A549 (cell line): ENCODE measurements around the gene ZNF750. TPM values are rescaled to one million over a fixed set of nuclear protein-coding genes. Genes with fewer than 3 reads are reported as not detected.

Experiments used
- ATAC-seq, 2 experiments: fragments of 200-7000 bp in 1 of 2; fragments of >200 bp in 1 of 2; cut with Nextera tagmentation in 1 of 2; cut with Tn5 transposase in 1 of 2; 3 replicates each; pipeline versions ENCODE4 v1.8.0 to v1.9.1; 2018 to 2020; ENCODE audit warnings: mild to moderate bottlenecking in 1 of 2, moderate library complexity in 1 of 2
- CTCF ChIA-PET: fragments of 300-600 bp; sonication (Branson Sonifier 250); formaldehyde crosslinking; extraction: SDS; loops from one replicate; lab custom pipeline; 2021; ENCODE audit warnings: antibody characterized with exemption, inconsistent platforms; lab: Yijun Ruan, JAX
- POLR2A ChIA-PET: fragments of 350-600 bp; formaldehyde crosslinking; extraction: SDS; loops from one replicate; lab custom pipeline; 2021; ENCODE audit warnings: antibody characterized with exemption, inconsistent platforms; lab: Yijun Ruan, JAX
- DNase-seq, 2 experiments: peaks; one replicate each; pipeline versions ENCODE4 v3.0.0 to v3.0.0-alpha.2; 2011 to 2016; ENCODE audit warnings: low read depth in 1 of 2, low spot score in 1 of 2
- FAIRE-seq: peaks from 2 replicates; lab custom pipeline; 2011; peaks lifted over from hg19 to GRCh38; lab: Jason Lieb, UNC
- H3K27ac ChIP-seq, 2 experiments: fragments of >200 bp; sonication (Bioruptor Twin); formaldehyde crosslinking; 3 replicates each; pipeline ENCODE4 v1.5.1; 2016 to 2017
- H3K4me1 ChIP-seq: fragments of >200 bp; sonication (Bioruptor Twin); formaldehyde crosslinking; 3 replicates; pipeline ENCODE4 v1.6.1; 2016
- H3K4me2 ChIP-seq: fragments of >200 bp; sonication (Bioruptor Twin); formaldehyde crosslinking; 3 replicates; pipeline ENCODE4 v1.6.1; 2016
- H3K4me3 ChIP-seq: fragments of >200 bp; sonication (Bioruptor Twin); formaldehyde crosslinking; 3 replicates; pipeline ENCODE4 v1.5.1; 2016
- H3K9me3 ChIP-seq: fragments of >200 bp; sonication (Bioruptor Twin); formaldehyde crosslinking; 3 replicates; pipeline ENCODE4 v1.6.1; 2016
- CEBPB ChIP-seq, 2 experiments: fragments of >200 bp in 1 of 2; sonication (Bioruptor Twin) in 1 of 2; formaldehyde crosslinking in 1 of 2; IDR thresholded peaks; 2 replicates each; pipeline ENCODE4 v1.6.1; 2012 to 2016
- EHMT2 ChIP-seq: fragments of 200-600 bp; sonication (generic); IDR thresholded peaks from 2 replicates; pipeline ENCODE4 v1.6.1; 2016; ENCODE audit warnings: antibody characterized with exemption, low read depth, mild to moderate bottlenecking, moderate library complexity
- ESRRA ChIP-seq: fragments of 150-350 bp; IDR thresholded peaks from 2 replicates; pipeline ENCODE4 v1.6.1; 2014; ENCODE audit warnings: mild to moderate bottlenecking, low read length, borderline replicate concordance
- FOXS1 ChIP-seq: fragments of 250-450 bp; sonication (Bioruptor Pico); IDR thresholded peaks from 2 replicates; pipeline ENCODE4 v1.5.0; 2020; ENCODE audit warnings: mild to moderate bottlenecking, moderate library complexity
- GATA3 ChIP-seq: IDR thresholded peaks from 2 replicates; pipeline ENCODE4 v1.6.1; 2012; ENCODE audit warnings: borderline replicate concordance
- HDAC2 ChIP-seq: fragments of 200-600 bp; sonication (generic); IDR thresholded peaks from 2 replicates; pipeline ENCODE4 v1.6.1; 2016
- JUN ChIP-seq, 2 experiments: fragments of >200 bp; sonication (Bioruptor Twin); formaldehyde crosslinking; IDR thresholded peaks; 2 replicates in 1 of 2; 3 replicates in 1 of 2; pipeline ENCODE4 v1.6.1; 2016 to 2017
- KDM1A ChIP-seq: fragments of 200-600 bp; sonication (generic); IDR thresholded peaks from 2 replicates; pipeline ENCODE4 v1.6.1; 2016; ENCODE audit warnings: low read depth, mild to moderate bottlenecking
- MAZ ChIP-seq: fragments of 150-350 bp; IDR thresholded peaks from 2 replicates; pipeline ENCODE4 v1.6.1; 2014; ENCODE audit warnings: antibody characterized with exemption, low read depth, low read length, borderline replicate concordance
- PHF8 ChIP-seq: fragments of 200-600 bp; sonication (generic); IDR thresholded peaks from 2 replicates; pipeline ENCODE4 v1.6.1; 2016; ENCODE audit warnings: low read depth, mild to moderate bottlenecking, antibody characterized with exemption, moderate library complexity, borderline replicate concordance
- RFX5 ChIP-seq: fragments of 450-650 bp; IDR thresholded peaks from 2 replicates; pipeline ENCODE4 v1.7.1; 2014; ENCODE audit warnings: antibody characterized with exemption, mild to moderate bottlenecking, moderate library complexity
- TFCP2L1 ChIP-seq: fragments of 250-450 bp; sonication (Bioruptor Pico); IDR thresholded peaks from 2 replicates; pipeline ENCODE4 v1.5.0; 2021; ENCODE audit warnings: mild to moderate bottlenecking
- WGBS: methylation state at CpG from one replicate; pipeline ENCODE4 v1.1.6; 2017; ENCODE audit errors: missing lambda C conversion rate; 5-methylcytosine and 5-hydroxymethylcytosine counted together
- polyA plus RNA-seq, 4 experiments: library from polyadenylated mRNA; depleted of rRNA in 3 of 4; stranded (reverse); fragments of >200 nt; fragmentation: RNase III in 1 of 4; extraction: RNeasy Plus Mini Kit Qiagen cat#74134 plus additional on column Dnase treatment in 1 of 4; gene quantifications; 2 replicates in 3 of 4; 3 replicates in 1 of 4; pipeline ENCODE4 v1.2.3, GENCODE V29; 2011 to 2017
- TF ChIP-seq, protein P1 (sequence below): fragments of >200 bp; sonication (Bioruptor Twin); formaldehyde crosslinking; IDR thresholded peaks from 3 replicates; pipeline ENCODE4 v1.5.1; 2016
- TF ChIP-seq, protein P2 (sequence below): fragments of 450-650 bp; IDR thresholded peaks from 2 replicates; pipeline ENCODE4 v1.6.1; 2014; ENCODE audit warnings: antibody characterized with exemption
- TF ChIP-seq, protein P3 (sequence below): fragments of 200-600 bp; sonication (generic); IDR thresholded peaks from 2 replicates; pipeline ENCODE4 v1.6.1; 2016; ENCODE audit warnings: antibody characterized with exemption, mild to moderate bottlenecking, moderate library complexity
- TF ChIP-seq, protein P4 (sequence below): fragments of >200 bp; sonication (Bioruptor Twin); formaldehyde crosslinking; IDR thresholded peaks from 3 replicates; pipeline ENCODE4 v1.6.1; 2016
- TF ChIP-seq, protein P5 (sequence below): IDR thresholded peaks from 2 replicates; pipeline ENCODE4 v1.6.1; 2012
- TF ChIP-seq, protein P6 (sequence below): fragments of 150-350 bp; IDR thresholded peaks from 2 replicates; pipeline ENCODE4 v1.6.1; 2014; ENCODE audit warnings: low read depth, mild to moderate bottlenecking, low read length

ZNF750 gene
- polyA plus RNA-seq, 2 of the 4 experiments (the other 2 are of a cell fraction), result not detected

DNA sequence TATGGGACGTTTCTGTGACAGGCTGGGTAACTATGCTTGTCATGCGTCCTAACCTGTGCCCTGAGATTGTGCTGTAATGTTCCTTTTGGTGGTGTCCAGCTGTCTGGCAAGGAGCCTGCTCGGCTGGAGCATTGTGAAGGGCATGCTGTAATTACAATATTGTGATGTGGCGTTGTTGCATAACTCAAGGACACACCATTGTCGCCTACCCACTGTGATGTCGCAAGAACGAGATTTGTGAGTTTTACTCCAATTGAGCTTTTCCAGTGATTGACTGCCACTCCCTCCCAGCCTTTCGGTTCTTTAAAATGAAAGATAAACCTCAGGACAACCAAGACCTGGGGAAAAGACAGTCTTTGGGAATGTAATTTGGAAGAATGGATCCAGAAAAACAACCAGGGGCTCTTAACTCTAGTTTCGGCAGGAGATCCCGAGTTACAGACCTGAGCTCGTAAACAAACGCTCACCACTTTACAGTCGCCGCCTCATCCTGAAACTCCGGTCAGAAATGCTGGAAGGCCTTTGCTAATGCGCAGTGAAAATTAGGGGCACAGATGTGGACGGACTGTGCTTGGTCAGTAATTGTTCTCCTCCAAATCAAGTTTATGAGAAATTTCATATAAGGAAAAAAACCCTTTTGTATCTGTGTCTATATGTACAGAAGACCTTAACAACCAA is 1.3 kb downstream of the ZNF750 start:
- DNase-seq (no peak), FAIRE-seq (no peak), ATAC-seq (no peak)
- 87% methylated on average over 17 of the region's 17 CpGs for WGBS
- TF ChIP-seq EHMT2, result no peak
- TF ChIP-seq, protein P1, sequence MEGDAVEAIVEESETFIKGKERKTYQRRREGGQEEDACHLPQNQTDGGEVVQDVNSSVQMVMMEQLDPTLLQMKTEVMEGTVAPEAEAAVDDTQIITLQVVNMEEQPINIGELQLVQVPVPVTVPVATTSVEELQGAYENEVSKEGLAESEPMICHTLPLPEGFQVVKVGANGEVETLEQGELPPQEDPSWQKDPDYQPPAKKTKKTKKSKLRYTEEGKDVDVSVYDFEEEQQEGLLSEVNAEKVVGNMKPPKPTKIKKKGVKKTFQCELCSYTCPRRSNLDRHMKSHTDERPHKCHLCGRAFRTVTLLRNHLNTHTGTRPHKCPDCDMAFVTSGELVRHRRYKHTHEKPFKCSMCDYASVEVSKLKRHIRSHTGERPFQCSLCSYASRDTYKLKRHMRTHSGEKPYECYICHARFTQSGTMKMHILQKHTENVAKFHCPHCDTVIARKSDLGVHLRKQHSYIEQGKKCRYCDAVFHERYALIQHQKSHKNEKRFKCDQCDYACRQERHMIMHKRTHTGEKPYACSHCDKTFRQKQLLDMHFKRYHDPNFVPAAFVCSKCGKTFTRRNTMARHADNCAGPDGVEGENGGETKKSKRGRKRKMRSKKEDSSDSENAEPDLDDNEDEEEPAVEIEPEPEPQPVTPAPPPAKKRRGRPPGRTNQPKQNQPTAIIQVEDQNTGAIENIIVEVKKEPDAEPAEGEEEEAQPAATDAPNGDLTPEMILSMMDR, result no peak
- TF ChIP-seq CEBPB (IDR thresholded peaks at IDR 0.05), result peak; percentile 34 to 78; a peak in 2 of 4 replicates
- TF ChIP-seq, protein P2, sequence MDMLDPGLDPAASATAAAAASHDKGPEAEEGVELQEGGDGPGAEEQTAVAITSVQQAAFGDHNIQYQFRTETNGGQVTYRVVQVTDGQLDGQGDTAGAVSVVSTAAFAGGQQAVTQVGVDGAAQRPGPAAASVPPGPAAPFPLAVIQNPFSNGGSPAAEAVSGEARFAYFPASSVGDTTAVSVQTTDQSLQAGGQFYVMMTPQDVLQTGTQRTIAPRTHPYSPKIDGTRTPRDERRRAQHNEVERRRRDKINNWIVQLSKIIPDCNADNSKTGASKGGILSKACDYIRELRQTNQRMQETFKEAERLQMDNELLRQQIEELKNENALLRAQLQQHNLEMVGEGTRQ, result no peak
- TF ChIP-seq, protein P3, sequence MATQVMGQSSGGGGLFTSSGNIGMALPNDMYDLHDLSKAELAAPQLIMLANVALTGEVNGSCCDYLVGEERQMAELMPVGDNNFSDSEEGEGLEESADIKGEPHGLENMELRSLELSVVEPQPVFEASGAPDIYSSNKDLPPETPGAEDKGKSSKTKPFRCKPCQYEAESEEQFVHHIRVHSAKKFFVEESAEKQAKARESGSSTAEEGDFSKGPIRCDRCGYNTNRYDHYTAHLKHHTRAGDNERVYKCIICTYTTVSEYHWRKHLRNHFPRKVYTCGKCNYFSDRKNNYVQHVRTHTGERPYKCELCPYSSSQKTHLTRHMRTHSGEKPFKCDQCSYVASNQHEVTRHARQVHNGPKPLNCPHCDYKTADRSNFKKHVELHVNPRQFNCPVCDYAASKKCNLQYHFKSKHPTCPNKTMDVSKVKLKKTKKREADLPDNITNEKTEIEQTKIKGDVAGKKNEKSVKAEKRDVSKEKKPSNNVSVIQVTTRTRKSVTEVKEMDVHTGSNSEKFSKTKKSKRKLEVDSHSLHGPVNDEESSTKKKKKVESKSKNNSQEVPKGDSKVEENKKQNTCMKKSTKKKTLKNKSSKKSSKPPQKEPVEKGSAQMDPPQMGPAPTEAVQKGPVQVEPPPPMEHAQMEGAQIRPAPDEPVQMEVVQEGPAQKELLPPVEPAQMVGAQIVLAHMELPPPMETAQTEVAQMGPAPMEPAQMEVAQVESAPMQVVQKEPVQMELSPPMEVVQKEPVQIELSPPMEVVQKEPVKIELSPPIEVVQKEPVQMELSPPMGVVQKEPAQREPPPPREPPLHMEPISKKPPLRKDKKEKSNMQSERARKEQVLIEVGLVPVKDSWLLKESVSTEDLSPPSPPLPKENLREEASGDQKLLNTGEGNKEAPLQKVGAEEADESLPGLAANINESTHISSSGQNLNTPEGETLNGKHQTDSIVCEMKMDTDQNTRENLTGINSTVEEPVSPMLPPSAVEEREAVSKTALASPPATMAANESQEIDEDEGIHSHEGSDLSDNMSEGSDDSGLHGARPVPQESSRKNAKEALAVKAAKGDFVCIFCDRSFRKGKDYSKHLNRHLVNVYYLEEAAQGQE, result no peak
- Histone ChIP-seq H3K4me2 (no peak overlapping the region), H3K27ac (no peak overlapping the region), H3K4me1 (no peaks in the 10 kb centered on the region), H3K9me3 (no peaks in the 10 kb centered on the region), H3K4me3 (no peak overlapping the region)
- ChIA-PET POLR2A (no interaction called here), CTCF (interaction anchor here (0.9 to 1.2 kb wide), 2 partner anchors 21 to 57 kb away, joined by 3 read pairs; no protein-coding TSS in a partner anchor)

DNA sequence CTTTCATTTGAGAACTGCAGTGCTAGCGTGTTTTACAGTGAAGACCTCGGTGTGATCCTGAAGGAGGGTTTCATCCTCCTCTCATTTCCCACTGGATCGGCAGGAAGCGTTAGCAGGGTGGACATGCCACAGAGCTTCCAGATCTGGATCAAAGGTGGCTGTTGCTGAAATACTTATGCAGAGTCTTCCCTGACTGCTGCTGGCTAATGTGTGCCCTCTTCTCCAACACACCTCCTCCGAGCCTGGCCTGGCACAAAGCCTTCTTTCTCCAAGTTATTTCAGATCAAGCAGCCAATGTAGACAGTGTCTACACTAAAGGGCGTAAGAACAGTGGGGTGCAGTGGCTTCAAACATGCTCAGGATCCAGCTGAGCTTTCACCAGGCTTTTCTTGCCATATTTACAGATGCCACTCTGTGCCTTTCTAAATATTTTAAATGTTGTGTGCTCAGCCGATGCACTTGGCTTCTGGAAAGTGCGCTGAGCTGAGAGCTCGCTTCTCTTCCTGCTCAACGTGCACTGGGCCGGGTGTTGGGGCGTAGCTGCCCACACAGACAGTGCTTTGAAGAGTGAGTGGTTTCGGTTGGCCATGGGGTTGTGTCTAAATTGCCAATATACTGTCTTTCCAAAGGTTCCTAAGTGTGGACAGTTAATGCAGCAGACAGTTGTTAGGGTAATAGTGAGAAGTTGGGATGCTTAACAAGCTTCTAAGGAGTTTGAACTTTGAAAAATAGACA is 2.1 kb downstream of the ZNF750 start:
- POLR2A ChIA-PET, result no interaction called here
- TF ChIP-seq FOXS1 (CRISPR knock-in tag) (no peak), RFX5 (no peak), KDM1A (no peak), GATA3 (no peak), ESRRA (no peak), MAZ (no peak), PHF8 (no peak), HDAC2 (no peak), TFCP2L1 (CRISPR knock-in tag) (no peak), JUN (IDR thresholded peaks at IDR 0.05) (no peak)
- TF ChIP-seq, protein P4, sequence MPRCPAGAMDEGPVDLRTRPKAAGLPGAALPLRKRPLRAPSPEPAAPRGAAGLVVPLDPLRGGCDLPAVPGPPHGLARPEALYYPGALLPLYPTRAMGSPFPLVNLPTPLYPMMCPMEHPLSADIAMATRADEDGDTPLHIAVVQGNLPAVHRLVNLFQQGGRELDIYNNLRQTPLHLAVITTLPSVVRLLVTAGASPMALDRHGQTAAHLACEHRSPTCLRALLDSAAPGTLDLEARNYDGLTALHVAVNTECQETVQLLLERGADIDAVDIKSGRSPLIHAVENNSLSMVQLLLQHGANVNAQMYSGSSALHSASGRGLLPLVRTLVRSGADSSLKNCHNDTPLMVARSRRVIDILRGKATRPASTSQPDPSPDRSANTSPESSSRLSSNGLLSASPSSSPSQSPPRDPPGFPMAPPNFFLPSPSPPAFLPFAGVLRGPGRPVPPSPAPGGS, result no peak
- TF ChIP-seq, protein P1, result no peak
- TF ChIP-seq, protein P5, sequence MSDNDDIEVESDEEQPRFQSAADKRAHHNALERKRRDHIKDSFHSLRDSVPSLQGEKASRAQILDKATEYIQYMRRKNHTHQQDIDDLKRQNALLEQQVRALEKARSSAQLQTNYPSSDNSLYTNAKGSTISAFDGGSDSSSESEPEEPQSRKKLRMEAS, result no peak
- TF ChIP-seq, protein P6, sequence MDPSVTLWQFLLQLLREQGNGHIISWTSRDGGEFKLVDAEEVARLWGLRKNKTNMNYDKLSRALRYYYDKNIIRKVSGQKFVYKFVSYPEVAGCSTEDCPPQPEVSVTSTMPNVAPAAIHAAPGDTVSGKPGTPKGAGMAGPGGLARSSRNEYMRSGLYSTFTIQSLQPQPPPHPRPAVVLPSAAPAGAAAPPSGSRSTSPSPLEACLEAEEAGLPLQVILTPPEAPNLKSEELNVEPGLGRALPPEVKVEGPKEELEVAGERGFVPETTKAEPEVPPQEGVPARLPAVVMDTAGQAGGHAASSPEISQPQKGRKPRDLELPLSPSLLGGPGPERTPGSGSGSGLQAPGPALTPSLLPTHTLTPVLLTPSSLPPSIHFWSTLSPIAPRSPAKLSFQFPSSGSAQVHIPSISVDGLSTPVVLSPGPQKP, result no peak
- no peaks in the 10 kb centered on the region for H3K9me3 ChIP-seq
- FAIRE-seq (no peak), DNase-seq (no peak), ATAC-seq (no peak)
- H3K27ac ChIP-seq, result no peak overlapping the region
- no peaks in the 10 kb centered on the region for H3K4me1 ChIP-seq
- 94% methylated on average over 13 of the region's 13 CpGs for WGBS
- H3K4me2 ChIP-seq, result no peak overlapping the region
- H3K4me3 ChIP-seq, result no peak overlapping the region
- CTCF ChIA-PET, result interaction anchor here (0.9 to 1.4 kb wide), 5 partner anchors 15 to 57 kb away, joined by 3 to 4 read pairs (median 4); no protein-coding TSS in a partner anchor
